HG02970 (cell line): ENCODE results near the gene GP9.
"Not testable (repeated sequence)": the region's sequence is repeated elsewhere in the genome, so short reads cannot be mapped to it uniquely, and the experiment has no call there.

Source experiments
- ATAC-seq: cut with Tn5 transposase; IDR thresholded peaks from one replicate; pipeline ENCODE4 v1.9.1; 2021; ENCODE audit warnings: mild to moderate bottlenecking, moderate library complexity, moderate number of reproducible peaks; ENCODE audit not compliant: unreplicated experiment, low FRiP score

The GP9 gene

DNA sequence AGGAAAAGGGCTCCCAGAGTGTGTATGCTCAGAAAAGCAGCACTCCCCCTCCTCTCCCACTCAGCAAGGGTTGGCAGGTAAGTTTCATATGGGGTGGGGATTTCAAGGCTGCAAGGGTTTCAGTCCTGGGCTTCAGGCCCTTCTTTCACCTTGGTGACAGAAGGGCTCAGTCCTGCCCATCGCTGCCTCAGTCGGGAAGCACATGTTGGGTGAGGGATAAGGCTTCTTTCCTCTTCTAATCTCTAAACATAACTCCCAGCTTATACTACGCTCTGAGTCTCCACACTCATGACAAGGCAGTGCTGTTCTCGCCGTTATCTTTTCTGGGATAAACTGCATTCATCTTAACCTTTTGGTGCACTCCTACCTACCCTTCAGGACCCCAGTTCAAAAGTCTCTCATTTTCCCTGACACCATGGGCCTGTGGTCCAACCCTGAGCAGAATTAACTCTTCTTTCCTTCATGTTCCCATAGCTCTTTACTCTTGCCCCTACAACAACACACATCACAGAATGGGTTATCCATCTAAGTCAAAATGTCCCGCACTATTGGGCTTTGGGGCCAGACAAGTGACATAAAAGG is 44.0 kb downstream of the GP9 start:
- ATAC-seq = no peak

- no peak for ATAC-seq
These were observed 45.3 kb downstream of the GP9 start for GRCh38 chr3:129105862-129106261.

- no peak for ATAC-seq
These were observed 45.7 kb downstream of the GP9 start for GRCh38 chr3:129106320-129106719.

DNA sequence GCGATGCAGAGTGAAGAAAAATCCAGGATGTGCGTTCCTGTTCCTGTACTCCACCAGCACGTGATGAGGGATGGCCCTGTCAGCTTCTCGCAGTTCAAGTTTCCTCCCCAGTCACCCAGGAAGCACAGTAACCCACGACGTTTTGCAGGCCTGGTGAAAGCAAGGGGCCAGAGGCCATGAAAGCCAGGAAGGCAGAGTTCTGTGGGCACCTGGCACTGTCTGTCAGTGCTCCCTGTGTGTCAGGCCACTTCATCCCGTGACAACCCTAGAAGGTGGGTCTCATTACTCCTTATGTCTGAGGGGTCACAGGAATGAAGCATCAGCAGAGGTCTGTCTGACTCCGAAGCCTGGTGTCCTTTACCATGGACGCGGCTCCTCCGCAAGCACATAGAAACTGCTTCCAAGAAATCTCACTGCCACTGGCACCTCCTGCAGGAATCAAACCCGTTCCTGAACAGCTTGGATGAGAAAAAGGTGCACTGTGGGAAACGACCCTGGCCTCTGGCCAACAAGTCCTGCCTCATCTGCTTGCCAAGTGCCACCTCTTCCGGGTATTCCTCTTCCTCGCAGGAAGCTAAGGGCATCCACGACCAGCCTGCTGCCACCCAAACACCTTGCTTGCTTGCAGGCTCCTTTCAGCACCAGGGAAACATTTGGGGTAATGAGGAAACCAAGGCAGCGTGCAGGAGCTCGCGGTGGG is 46.4 kb downstream of the GP9 start:
- no peak for ATAC-seq

DNA sequence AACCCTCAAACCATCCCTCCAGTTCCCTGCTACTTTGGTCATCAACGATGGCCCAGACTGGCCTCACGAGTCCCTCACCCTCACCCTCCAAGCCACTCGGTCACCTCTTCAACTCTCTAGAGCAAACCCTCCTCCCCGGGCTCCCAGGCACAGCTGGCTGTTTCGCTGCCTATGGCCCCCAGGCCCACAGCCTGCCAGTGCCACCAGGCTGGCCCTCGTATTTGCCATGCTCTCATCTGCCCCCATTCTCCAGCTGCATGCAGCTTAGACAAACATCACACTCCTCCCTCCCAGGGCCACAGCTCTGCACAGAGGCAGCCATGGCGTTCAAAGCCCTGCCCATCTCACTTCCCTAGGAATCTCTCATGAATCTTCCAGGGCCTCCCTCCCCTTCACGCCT is 47.2 kb downstream of the GP9 start:
- ATAC-seq = no peak

- not testable (repeated sequence) for ATAC-seq
These were observed 50.6 kb downstream of the GP9 start for GRCh38 chr3:129111076-129111780.
